ENCODE data around the gene LMNA.
"Not testable (repeated sequence)": the region's sequence is repeated elsewhere in the genome, so short reads cannot be mapped to it uniquely, and the experiment has no call there.

LMNA gene

DNA sequence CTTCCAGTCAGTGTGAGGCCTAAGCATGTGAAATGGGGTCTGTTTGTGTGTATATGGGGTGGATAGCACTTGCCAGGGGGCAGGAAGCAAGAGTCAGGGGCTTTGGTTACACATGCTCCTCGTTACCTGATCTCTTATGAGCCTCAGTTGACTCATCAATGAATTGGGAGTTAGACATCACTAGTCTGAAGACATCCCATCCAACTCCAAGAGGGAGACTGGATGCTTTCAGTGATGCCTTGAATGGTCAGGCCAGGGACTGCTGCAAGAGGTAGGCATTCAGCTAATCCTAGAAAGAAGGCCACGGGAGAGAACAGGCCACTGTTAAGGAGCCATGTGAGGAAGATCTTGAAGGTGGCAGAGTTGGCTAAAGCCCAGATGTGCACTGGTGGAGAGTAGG, 47.2 kb upstream of the LMNA start:
- DNase-seq (no peak), ATAC-seq (ENCODE audit: insufficient read depth, low read depth) (no peak)
- Histone ChIP-seq H2AFZ (ENCODE audit: low read depth, low read length) (no peak overlapping the region), H3K4me1 (ENCODE audit: insufficient read depth, low read length) (no peaks in the 10 kb centered on the region), H3K27ac (ENCODE audit: low read length) (no peak overlapping the region), H3K27me3 (ENCODE audit: insufficient read depth, low read length, poor library complexity) (no peaks in the 10 kb centered on the region), H3K36me3 (ENCODE audit: insufficient read depth, low read length) (no peaks in the 10 kb centered on the region), H4K20me1 (ENCODE audit: insufficient read depth, low read length) (no peaks in the 10 kb centered on the region), H3K4me2 (ENCODE audit: insufficient read depth, low read length) (no peak overlapping the region), H3K9ac (ENCODE audit: low read depth, low read length) (no peak overlapping the region), H3K79me2 (ENCODE audit: insufficient read depth, low read length) (no peaks in the 10 kb centered on the region), H3K9me3 (ENCODE audit: insufficient read depth, low read length, severe bottlenecking) (no peaks in the 10 kb centered on the region), H3K4me3 (ENCODE audit: low read depth in 1 of 2, low read length in 2 of 2) (no peak overlapping the region)
- TF ChIP-seq CTCF (IDR thresholded peaks at IDR 0.05; ENCODE audit: borderline replicate concordance, extremely low read depth, low read length, poor library complexity, severe bottlenecking) (no peak), EZH2 (IDR thresholded peaks at IDR 0.05; ENCODE audit: borderline replicate concordance, low read depth, low read length, severe bottlenecking) (no peak)

DNA sequence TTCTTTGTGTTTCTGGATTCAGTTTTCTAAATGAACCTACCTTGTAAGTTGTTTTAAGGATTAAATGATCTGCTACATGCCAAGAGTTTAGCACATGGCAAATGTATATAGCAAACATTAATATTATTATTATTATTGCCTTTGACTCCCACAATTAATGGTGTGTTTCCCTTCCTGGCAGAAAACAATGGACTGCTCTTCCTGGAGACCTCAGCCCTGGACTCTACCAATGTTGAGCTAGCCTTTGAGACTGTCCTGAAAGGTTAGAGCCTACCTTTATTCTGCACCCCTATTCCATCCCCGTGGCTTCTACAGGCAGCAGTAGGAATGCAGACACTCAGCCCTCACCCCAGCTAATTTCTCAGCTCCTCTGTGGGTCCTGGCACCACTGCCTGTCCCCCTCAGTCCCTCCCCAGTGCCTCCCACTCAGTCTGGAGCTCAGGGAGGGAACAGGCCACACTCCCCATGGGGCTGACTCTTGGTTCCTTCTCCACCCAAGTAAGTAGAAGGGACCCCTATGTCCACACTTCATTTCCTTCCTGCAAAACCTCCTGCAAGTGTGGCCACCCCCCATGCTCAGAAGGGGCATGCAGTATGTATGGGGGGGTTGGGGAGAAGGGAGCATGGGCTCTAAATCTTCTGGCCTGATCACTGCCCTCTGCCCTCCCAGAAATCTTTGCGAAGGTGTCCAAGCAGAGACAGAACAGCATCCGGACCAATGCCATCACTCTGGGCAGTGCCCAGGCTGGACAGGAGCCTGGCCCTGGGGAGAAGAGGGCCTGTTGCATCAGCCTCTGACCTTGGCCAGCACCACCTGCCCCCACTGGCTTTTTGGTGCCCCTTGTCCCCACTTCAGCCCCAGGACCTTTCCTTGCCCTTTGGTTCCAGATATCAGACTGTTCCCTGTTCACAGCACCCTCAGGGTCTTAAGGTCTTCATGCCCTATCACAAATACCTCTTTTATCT, 44.7 kb upstream of the LMNA start:
- H3K79me2 ChIP-seq (ENCODE audit: insufficient read depth, low read length), result no peaks in the 10 kb centered on the region
- DNase-seq (no peak), ATAC-seq (ENCODE audit: insufficient read depth, low read depth) (no peak)
- no peak overlapping the region for H3K27ac ChIP-seq (ENCODE audit: low read length)
- H3K4me2 ChIP-seq (ENCODE audit: insufficient read depth, low read length), result no peak overlapping the region
- H3K4me3 ChIP-seq (ENCODE audit: low read depth in 1 of 2, low read length in 2 of 2), result no peak overlapping the region
- H3K27me3 ChIP-seq (ENCODE audit: insufficient read depth, low read length, poor library complexity), result no peaks in the 10 kb centered on the region
- H3K9ac ChIP-seq (ENCODE audit: low read depth, low read length), result no peak overlapping the region
- no peaks in the 10 kb centered on the region for H3K9me3 ChIP-seq (ENCODE audit: insufficient read depth, low read length, severe bottlenecking)
- TF ChIP-seq EZH2 (IDR thresholded peaks at IDR 0.05; ENCODE audit: borderline replicate concordance, low read depth, low read length, severe bottlenecking) (no peak), CTCF (IDR thresholded peaks at IDR 0.05; ENCODE audit: borderline replicate concordance, extremely low read depth, low read length, poor library complexity, severe bottlenecking) (no peak)
- no peak overlapping the region for H2AFZ ChIP-seq (ENCODE audit: low read depth, low read length)
- H3K4me1 ChIP-seq (ENCODE audit: insufficient read depth, low read length), result no peaks in the 10 kb centered on the region
- H4K20me1 ChIP-seq (ENCODE audit: insufficient read depth, low read length), result no peaks in the 10 kb centered on the region
- H3K36me3 ChIP-seq (ENCODE audit: insufficient read depth, low read length), result peaks cover 3% of the 10 kb centered on the region; the same call in 1 of the 2 replicates

DNA sequence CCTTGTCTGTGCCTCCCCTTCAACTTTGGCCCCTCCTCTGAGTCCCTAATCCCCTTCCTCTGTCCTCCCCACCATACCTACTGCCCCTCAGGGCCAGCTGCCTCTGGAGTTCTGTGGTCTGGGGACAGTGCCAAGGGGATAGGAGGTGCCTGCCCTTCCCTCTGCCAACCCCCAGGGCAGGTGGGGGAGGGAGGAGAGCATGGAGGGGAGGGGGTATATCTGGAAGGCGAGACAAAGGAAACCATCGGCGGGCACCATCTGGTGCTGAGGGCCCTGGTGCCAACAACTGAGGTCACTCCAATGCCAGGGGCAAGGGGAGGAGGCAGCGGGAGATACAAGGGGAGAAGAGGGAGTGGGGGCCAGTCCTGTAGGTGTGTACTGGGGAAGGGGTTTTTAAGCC, 44.0 kb upstream of the LMNA start:
- H3K27me3 ChIP-seq (ENCODE audit: insufficient read depth, low read length, poor library complexity), result no peaks in the 10 kb centered on the region
- no peak overlapping the region for H3K9ac ChIP-seq (ENCODE audit: low read depth, low read length)
- H3K4me1 ChIP-seq (ENCODE audit: insufficient read depth, low read length), result no peaks in the 10 kb centered on the region
- DNase-seq, result no peak
- H4K20me1 ChIP-seq (ENCODE audit: insufficient read depth, low read length), result peaks cover 3% of the 10 kb centered on the region; the same call in 1 of the 2 replicates
- no peaks in the 10 kb centered on the region for H3K79me2 ChIP-seq (ENCODE audit: insufficient read depth, low read length)
- H3K4me3 ChIP-seq (ENCODE audit: low read depth in 1 of 2, low read length in 2 of 2), result no peak overlapping the region
- no peak for TF ChIP-seq CTCF (IDR thresholded peaks at IDR 0.05; ENCODE audit: borderline replicate concordance, extremely low read depth, low read length, poor library complexity, severe bottlenecking)
- no peak for TF ChIP-seq EZH2 (IDR thresholded peaks at IDR 0.05; ENCODE audit: borderline replicate concordance, low read depth, low read length, severe bottlenecking)
- ATAC-seq (ENCODE audit: insufficient read depth, low read depth), result no peak
- peaks cover 11% of the 10 kb centered on the region; the same call in 1 of the 2 replicates for H3K36me3 ChIP-seq (ENCODE audit: insufficient read depth, low read length)
- H3K27ac ChIP-seq (ENCODE audit: low read length), result no peak overlapping the region
- no peak overlapping the region for H3K4me2 ChIP-seq (ENCODE audit: insufficient read depth, low read length)
- no peaks in the 10 kb centered on the region for H3K9me3 ChIP-seq (ENCODE audit: insufficient read depth, low read length, severe bottlenecking)
- no peak overlapping the region for H2AFZ ChIP-seq (ENCODE audit: low read depth, low read length)

- not testable (repeated sequence) for DNase-seq; H3K9ac ChIP-seq (ENCODE audit: low read depth, low read length); H3K4me3 ChIP-seq (ENCODE audit: low read depth in 1 of 2, low read length in 2 of 2); H3K27me3 ChIP-seq (ENCODE audit: insufficient read depth, low read length, poor library complexity); ATAC-seq (ENCODE audit: insufficient read depth, low read depth); H3K4me1 ChIP-seq (ENCODE audit: insufficient read depth, low read length); H4K20me1 ChIP-seq (ENCODE audit: insufficient read depth, low read length); H3K79me2 ChIP-seq (ENCODE audit: insufficient read depth, low read length); H3K4me2 ChIP-seq (ENCODE audit: insufficient read depth, low read length); H3K9me3 ChIP-seq (ENCODE audit: insufficient read depth, low read length, severe bottlenecking); H2AFZ ChIP-seq (ENCODE audit: low read depth, low read length); H3K27ac ChIP-seq (ENCODE audit: low read length)
- peaks cover 18% of the 10 kb centered on the region for H3K36me3 ChIP-seq (ENCODE audit: insufficient read depth, low read length)
Measured at GRCh38 chr1:156071332-156071816, 43.1 kb upstream of the LMNA start.

Measured in DND-41 (cell line).